IPS DF 6.9 (cell line): ENCODE results near the gene PARD3B.

Source experiments
- DNase-seq: peaks from one replicate; pipeline ENCODE4 v3.0.0-alpha.2; 2013; ENCODE audit warnings: low read depth, low spot score
- H3K27ac ChIP-seq: one replicate; pipeline ENCODE4 v1.5.1; 2013; ENCODE audit warnings: low read length, control low read depth
- H3K27me3 ChIP-seq: 2 replicates; pipeline ENCODE4 v1.6.1; 2013; ENCODE audit warnings: mild to moderate bottlenecking, low read length; ENCODE audit not compliant: control insufficient read depth, insufficient read depth
- H3K36me3 ChIP-seq: 2 replicates; pipeline ENCODE4 v1.6.1; 2013; ENCODE audit warnings: low read length; ENCODE audit not compliant: control insufficient read depth, insufficient read depth
- H3K4me1 ChIP-seq: 2 replicates; pipeline ENCODE4 v1.6.1; 2013; ENCODE audit warnings: low read length; ENCODE audit not compliant: control insufficient read depth, insufficient read depth
- H3K4me3 ChIP-seq: 2 replicates; pipeline ENCODE4 v1.5.1; 2013; ENCODE audit warnings: mild to moderate bottlenecking, low read length
- H3K9me3 ChIP-seq: 2 replicates; pipeline ENCODE4 v1.6.1; 2013; ENCODE audit warnings: low read length, inconsistent platforms; ENCODE audit not compliant: control insufficient read depth, insufficient read depth
- WGBS: extraction: QIAGEN DNeasy Blood & Tissue Kit; methylation state at CpG from one replicate; pipeline ENCODE4 v1.1.7; 2013; ENCODE audit warnings: mixed read lengths, missing lambda C conversion rate; ENCODE audit not compliant: insufficient read length, insufficient coverage; 5-methylcytosine and 5-hydroxymethylcytosine counted together

The PARD3B gene

DNA sequence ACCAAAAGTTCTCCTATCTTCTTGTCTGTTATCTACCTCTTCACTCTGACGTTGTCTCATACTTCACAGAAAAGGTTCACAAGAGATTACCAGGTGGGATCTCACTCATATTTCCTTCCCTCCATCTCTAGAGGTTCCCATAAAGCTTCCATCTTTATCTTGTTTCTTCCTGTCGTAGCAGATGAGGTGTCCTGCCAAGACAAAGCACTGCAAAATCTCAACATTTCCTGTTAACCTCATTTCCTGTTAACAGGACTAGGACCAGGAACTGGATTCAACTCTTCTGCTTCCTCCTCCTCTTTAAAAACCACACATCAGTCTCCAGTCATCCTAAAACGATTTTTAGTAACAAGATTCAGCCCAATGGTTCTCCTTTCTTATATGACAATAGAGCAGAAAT, 624.2 kb downstream of the PARD3B start:
- Histone ChIP-seq H3K4me1 (no peaks in the 10 kb centered on the region), H3K36me3 (no peaks in the 10 kb centered on the region), H3K27me3 (no peaks in the 10 kb centered on the region), H3K4me3 (no peak overlapping the region), H3K27ac (no peak overlapping the region), H3K9me3 (no peaks in the 10 kb centered on the region)
- WGBS, result no CpG with 5 or more reads among the region's 3 CpGs
- no peak for DNase-seq

DNA sequence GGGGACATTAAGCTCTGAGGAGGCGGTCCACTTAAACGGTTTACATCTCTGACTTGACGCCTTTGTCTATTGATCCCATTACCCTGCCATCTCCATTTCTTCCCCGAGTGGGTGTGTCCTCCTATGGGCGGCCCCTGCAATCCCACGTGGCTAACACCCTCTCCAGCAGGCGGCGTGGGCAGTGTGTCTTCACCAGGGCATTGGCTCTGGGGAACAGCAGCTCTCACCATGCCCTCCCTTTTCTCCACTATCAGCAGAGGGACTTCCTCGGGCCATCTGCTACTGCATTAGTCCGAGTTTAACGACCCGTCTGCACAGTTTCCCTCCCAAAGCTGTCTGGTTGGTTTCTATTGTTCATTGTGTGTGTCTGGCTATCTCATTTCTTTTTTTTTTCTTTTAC, 625.1 kb downstream of the PARD3B start:
- Histone ChIP-seq H3K4me1 (no peaks in the 10 kb centered on the region), H3K36me3 (no peaks in the 10 kb centered on the region), H3K27ac (no peak overlapping the region), H3K27me3 (no peaks in the 10 kb centered on the region), H3K9me3 (no peaks in the 10 kb centered on the region), H3K4me3 (no peak overlapping the region)
- DNase-seq, result no peak
- WGBS, result no CpG with 5 or more reads among the region's 12 CpGs

DNA sequence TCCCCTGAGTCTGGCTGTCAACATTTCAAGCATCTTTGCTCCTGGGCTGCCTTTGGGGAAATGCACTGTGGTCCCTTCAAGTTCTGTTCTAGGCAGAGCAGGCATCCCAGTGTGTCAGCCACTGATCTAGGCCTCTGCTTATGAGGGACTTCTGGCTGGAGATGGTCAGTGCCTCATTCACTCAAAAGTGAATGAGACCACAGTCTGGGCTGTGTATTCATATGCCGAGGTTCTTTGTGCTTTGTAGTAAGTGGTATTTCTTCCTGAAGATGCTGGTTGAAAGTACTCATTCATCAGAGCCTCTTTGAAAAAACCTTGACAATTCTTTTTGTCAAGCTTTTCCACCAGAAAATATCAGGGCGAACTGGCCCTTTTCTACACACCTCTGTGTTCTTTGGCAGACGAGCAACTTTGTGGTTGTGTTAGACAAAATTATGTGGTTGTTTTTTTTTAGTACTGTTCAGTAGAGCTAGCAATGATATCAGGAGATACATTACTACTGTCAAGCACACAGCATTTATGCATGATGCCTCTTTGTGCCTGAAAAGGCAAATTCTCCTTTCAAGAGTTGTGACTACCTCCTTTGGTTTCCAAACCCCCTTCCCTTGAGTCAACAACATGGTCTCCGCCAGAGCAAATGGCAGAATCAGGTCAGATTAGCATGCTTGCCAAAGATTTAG, 626.1 kb downstream of the PARD3B start:
- Histone ChIP-seq H3K9me3 (no peaks in the 10 kb centered on the region), H3K27me3 (no peaks in the 10 kb centered on the region), H3K4me3 (no peak overlapping the region), H3K27ac (no peak overlapping the region), H3K36me3 (no peaks in the 10 kb centered on the region), H3K4me1 (no peaks in the 10 kb centered on the region)
- no CpG with 5 or more reads among the region's 4 CpGs for WGBS
- no peak for DNase-seq

DNA sequence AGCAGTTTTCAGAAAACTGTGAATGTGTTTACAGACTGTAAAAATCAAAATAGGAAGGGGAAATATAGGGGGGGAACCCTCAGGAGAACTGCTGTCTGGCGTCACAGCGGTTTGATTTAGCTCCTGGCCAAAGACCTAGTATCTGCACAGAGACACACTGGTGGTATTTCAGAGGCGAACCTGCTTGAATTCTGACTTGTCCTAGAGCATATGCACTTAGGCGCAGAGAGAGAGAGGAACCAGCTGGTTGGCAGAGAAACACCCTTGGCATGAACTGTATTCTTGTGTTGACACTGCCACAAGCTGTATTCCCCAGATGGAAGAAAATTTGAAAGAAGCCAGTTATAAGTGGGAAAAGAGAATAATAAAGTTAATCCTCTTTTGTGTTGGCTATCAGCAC, 630.6 kb downstream of the PARD3B start:
- H3K4me1 ChIP-seq, result no peaks in the 10 kb centered on the region
- H3K27me3 ChIP-seq, result no peaks in the 10 kb centered on the region
- WGBS, result no CpG with 5 or more reads among the region's 4 CpGs
- H3K36me3 ChIP-seq, result no peaks in the 10 kb centered on the region
- no peak for DNase-seq
- no peaks in the 10 kb centered on the region for H3K9me3 ChIP-seq
- no peak overlapping the region for H3K27ac ChIP-seq
- H3K4me3 ChIP-seq, result no peak overlapping the region

DNA sequence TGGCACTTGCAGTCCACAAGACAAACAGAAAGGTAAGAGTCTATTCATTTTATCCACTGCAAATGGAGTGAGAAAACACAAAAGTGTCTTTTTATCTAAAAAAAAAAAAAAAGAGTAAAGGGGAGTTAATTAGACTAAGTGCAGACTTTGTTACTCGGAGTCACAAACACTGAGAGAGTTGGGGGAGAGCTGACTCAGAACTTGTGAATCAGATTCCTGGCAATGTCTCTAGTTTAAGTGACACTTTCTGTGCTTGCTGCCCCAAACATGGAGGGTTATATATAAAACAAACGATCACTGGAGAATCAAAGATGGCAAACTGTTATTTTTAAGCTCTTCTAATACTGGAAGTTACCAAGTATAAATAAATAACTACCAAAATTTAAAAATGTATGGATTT, 631.3 kb downstream of the PARD3B start:
- WGBS, result no CpG with 5 or more reads among the region's 2 CpGs
- H3K4me3 ChIP-seq, result no peak overlapping the region
- no peaks in the 10 kb centered on the region for H3K27me3 ChIP-seq
- no peak overlapping the region for H3K27ac ChIP-seq
- no peaks in the 10 kb centered on the region for H3K36me3 ChIP-seq
- H3K4me1 ChIP-seq, result no peaks in the 10 kb centered on the region
- H3K9me3 ChIP-seq, result no peaks in the 10 kb centered on the region
- DNase-seq, result no peak

DNA sequence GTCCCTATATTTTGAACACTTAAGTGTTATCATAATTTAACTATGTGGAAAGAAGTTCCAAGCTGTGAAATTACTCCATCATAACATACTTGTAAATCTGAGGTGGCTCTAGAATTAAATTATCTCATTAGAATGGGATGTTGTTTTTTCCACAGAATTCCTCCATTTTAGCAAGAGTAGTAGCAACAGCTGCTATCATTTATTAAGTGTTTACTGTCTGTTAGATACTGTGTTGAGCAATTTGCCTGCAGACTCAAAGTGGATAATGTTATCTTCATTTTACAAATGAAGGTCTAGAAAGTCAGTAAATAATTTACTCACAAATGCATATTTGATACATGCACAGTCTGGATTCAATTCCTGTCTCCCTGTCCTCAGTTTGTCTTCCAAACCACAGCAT, 632.3 kb downstream of the PARD3B start:
- H3K27me3 ChIP-seq, result no peaks in the 10 kb centered on the region
- no peaks in the 10 kb centered on the region for H3K36me3 ChIP-seq
- H3K4me1 ChIP-seq, result no peaks in the 10 kb centered on the region
- no peak overlapping the region for H3K4me3 ChIP-seq
- no peaks in the 10 kb centered on the region for H3K9me3 ChIP-seq
- H3K27ac ChIP-seq, result no peak overlapping the region
- DNase-seq, result no peak

DNA sequence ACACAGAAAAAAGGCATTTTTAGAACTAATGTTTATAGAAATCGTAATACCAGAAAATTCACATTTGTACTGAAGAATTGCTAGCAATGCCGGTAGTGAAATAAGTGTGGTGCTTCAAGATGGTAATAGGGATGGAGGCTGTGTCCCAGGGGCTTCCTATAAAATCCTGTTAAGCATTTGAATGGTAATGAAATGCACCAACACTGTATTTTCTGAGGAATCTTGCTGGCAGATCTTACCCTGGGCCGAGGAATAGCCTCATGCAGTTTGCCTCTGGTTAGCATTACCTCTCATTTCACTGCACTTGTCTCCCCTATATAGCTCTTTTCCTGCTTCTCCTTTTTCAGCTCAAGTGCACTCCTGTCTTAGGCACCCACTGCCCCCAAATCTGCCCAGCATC, 635.5 kb downstream of the PARD3B start:
- Histone ChIP-seq H3K4me1 (peaks cover 2% of the 10 kb centered on the region; the same call in 1 of the 2 replicates), H3K4me3 (no peak overlapping the region), H3K36me3 (no peaks in the 10 kb centered on the region), H3K27ac (no peak overlapping the region), H3K9me3 (no peaks in the 10 kb centered on the region), H3K27me3 (no peaks in the 10 kb centered on the region)
- WGBS, result no CpG with 5 or more reads among the region's 3 CpGs
- no peak for DNase-seq

DNA sequence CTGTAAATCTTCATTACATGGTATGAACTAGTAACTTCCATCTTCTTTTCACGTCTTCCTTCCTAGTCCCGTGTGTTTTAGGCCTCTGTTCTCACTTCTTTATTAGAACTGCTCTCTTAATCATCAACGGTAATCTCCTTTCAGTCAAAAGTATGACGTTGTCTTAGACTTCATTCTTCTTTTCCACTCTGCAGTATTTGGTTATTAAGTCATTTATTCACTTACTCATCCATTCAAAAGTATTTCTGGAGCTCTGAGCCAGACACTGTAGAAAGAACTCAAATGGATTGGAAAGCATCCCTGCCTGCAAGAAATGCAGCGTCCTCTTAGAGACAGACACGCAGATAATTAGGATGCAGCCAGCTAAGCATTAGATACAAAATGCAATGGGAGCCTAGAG, 642.5 kb downstream of the PARD3B start:
- no CpG with 5 or more reads among the region's 6 CpGs for WGBS
- H3K4me1 ChIP-seq, result peaks cover 2% of the 10 kb centered on the region; the same call in 1 of the 2 replicates
- no peak for DNase-seq
- no peaks in the 10 kb centered on the region for H3K36me3 ChIP-seq
- H3K4me3 ChIP-seq, result no peak overlapping the region
- H3K27ac ChIP-seq, result no peak overlapping the region
- H3K9me3 ChIP-seq, result no peaks in the 10 kb centered on the region
- H3K27me3 ChIP-seq, result no peaks in the 10 kb centered on the region

DNA sequence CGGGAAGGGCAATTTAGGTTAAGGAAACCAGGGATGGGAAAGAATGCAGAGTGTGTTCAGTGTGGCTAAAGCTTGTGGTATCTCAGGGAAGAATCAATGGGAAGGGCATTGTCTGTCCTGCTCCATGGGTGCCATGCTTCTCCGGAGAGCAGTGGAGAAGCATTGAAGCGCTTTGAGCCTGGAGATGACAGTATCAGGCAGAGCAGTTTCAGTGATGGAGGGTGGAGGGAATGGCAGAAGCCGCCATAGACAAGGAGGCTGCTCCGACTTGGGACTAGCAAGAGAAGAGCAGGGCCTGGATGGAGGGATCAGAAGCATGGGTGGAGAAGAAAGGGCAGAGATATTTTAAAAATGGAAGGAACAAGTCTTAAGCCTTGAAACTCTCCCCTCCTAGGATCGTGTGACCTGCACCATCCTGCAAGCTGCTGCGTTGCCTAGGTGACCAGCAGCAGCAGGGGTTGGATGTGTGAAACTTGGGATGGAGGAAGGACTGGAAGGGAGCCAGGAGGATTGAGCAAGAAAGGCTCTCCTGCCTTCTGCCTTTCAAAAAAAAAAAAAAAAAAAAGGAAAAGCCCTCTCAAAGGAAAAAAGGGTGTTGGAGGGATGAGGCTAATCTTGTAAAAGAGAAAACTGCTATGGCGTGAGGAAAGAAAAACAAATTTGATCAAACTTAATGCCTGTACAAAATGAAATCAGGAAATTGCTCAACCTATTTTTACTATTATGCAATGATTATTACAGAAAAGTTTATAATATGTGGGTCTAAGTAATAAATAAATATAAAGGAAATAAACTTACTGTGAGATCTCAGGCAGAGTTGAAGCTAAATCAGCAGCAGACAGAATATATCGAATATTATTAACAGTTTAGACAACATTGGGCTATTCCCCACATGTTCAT, 643.2 kb downstream of the PARD3B start:
- no peak for DNase-seq
- no peaks in the 10 kb centered on the region for H3K36me3 ChIP-seq
- H3K4me3 ChIP-seq, result no peak overlapping the region
- no peaks in the 10 kb centered on the region for H3K27me3 ChIP-seq
- no peaks in the 10 kb centered on the region for H3K9me3 ChIP-seq
- no peak overlapping the region for H3K27ac ChIP-seq
- H3K4me1 ChIP-seq, result peaks cover under 1% of the 10 kb centered on the region; the same call in 1 of the 2 replicates
- WGBS, result no CpG with 5 or more reads among the region's 9 CpGs

DNA sequence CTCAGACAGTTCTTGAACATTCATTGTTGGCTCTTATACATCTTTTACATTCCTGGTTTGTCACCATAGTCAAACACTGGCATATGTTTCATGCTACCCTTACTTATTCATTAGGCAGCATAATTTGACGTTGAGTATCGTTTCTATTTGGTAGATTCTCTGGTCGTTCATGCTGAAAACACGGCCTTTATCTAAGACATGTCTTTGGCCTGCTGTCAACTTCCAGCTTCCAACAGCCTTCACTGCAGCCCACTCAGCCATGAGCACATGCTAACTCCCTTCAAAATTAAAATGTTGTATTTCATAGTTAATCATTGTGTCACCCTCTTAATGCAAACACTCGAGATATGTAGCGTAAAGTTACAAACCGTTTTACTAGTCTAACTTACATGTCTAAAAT, 644.0 kb downstream of the PARD3B start:
- Histone ChIP-seq H3K27me3 (no peaks in the 10 kb centered on the region), H3K4me1 (no peaks in the 10 kb centered on the region), H3K36me3 (no peaks in the 10 kb centered on the region), H3K4me3 (no peak overlapping the region), H3K9me3 (no peaks in the 10 kb centered on the region), H3K27ac (no peak overlapping the region)
- WGBS, result no CpG with 5 or more reads among the region's 7 CpGs
- DNase-seq, result no peak
